HG03066 (cell line): ENCODE measurements around the gene PAPPA.

Experiments used
- ATAC-seq: cut with Tn5 transposase; IDR thresholded peaks from one replicate; pipeline ENCODE4 v1.9.1; 2021; ENCODE audit warnings: low read depth; ENCODE audit not compliant: unreplicated experiment

PAPPA gene

GRCh38 chr9:116334546-116335150 lies 181.1 kb downstream of the PAPPA start:
- ATAC-seq = no peak

GRCh38 chr9:116335392-116335791 lies 181.8 kb downstream of the PAPPA start:
- no peak for ATAC-seq

- no peak for ATAC-seq
These were observed 182.7 kb downstream of the PAPPA start for GRCh38 chr9:116336133-116336862.

- ATAC-seq = no peak
These were observed 183.4 kb downstream of the PAPPA start for GRCh38 chr9:116337015-116337414.

- no peak for ATAC-seq
These were observed 186.7 kb downstream of the PAPPA start for GRCh38 chr9:116340270-116340669.

- no peak for ATAC-seq
These were observed 188.5 kb downstream of the PAPPA start for GRCh38 chr9:116342061-116342460.

GRCh38 chr9:116342941-116343340 lies 189.3 kb downstream of the PAPPA start:
- ATAC-seq = no peak

GRCh38 chr9:116344416-116344815 lies 190.8 kb downstream of the PAPPA start:
- ATAC-seq = no peak

GRCh38 chr9:116345393-116345792 lies 191.8 kb downstream of the PAPPA start:
- ATAC-seq = no peak

- ATAC-seq = no peak
These were observed 192.2 kb downstream of the PAPPA start for GRCh38 chr9:116345817-116346216.

- no peak for ATAC-seq
These were observed 196.1 kb downstream of the PAPPA start for GRCh38 chr9:116349684-116350083.

- ATAC-seq = no peak
These were observed 196.6 kb downstream of the PAPPA start for GRCh38 chr9:116350213-116350612.

GRCh38 chr9:116352958-116353357 lies 199.4 kb downstream of the PAPPA start:
- ATAC-seq = no peak

- ATAC-seq = no peak
These were observed 201.7 kb downstream of the PAPPA start for GRCh38 chr9:116355153-116355921.

- ATAC-seq = no peak
These were observed 204.7 kb downstream of the PAPPA start for GRCh38 chr9:116358251-116358650.

- no peak for ATAC-seq
These were observed 206.4 kb downstream of the PAPPA start for GRCh38 chr9:116360016-116360415.

GRCh38 chr9:116360989-116361388 lies 207.4 kb downstream of the PAPPA start:
- ATAC-seq = no peak

- ATAC-seq = no peak
These were observed 208.0 kb downstream of the PAPPA start for GRCh38 chr9:116361547-116361946.

- ATAC-seq = no peak
These were observed 208.9 kb downstream of the PAPPA start for GRCh38 chr9:116362493-116362892.

GRCh38 chr9:116365056-116365471 lies 211.5 kb downstream of the PAPPA start:
- ATAC-seq = no peak

- no peak for ATAC-seq
These were observed 212.7 kb downstream of the PAPPA start for GRCh38 chr9:116366241-116366640.

- ATAC-seq = no peak
These were observed 215.1 kb downstream of the PAPPA start for GRCh38 chr9:116368680-116369079.
